SK-N-SH treated with all-trans-retinoic acid at 6 μM for 48 hours (cell line): ENCODE results near the gene SCIMP.
"Not testable (repeated sequence)": the region's sequence is repeated elsewhere in the genome, so short reads cannot be mapped to it uniquely, and the experiment has no call there.

Experiments used
- ATAC-seq: fragments of 200-7000 bp; cut with Tn5 transposase; 3 replicates; pipeline ENCODE4 v1.9.1; 2020; ENCODE audit warnings: mild to moderate bottlenecking, moderate library complexity

SCIMP gene

DNA sequence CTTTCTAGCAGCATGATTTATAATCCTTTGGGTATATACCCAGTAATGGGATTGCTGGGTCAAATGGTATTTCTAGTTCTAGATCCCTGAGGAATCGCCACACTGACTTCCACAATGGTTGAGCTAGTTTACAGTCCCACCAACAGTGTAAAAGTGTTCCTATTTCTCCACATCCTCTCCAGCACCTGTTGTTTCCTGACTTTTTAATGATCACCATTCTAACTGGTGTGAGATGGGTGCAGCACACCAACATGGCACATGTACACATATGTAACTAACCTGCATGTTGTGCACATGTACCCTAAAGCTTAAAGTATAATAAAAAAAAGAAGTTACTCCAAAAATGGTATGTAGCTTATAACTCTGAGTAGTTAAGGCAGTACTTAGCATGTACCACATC, 74.0 kb downstream of the SCIMP start:
- not testable (repeated sequence) for ATAC-seq
